Mucosa of rectum (tissue), 2 donors: ENCODE measurements around the gene CDK6.
A peak's percentile ranks its signal among the peaks of the same experiment; 100 is the strongest.
"Not testable (repeated sequence)": the region's sequence is repeated elsewhere in the genome, so short reads cannot be mapped to it uniquely, and the experiment has no call there.

ENCODE experiments used
- H3K27ac ChIP-seq, 2 donors: one replicate each; pipeline ENCODE4 v1.7.0; 2013; ENCODE audit warnings: inconsistent platforms in 2 of 2, low read depth in 2 of 2, low read length in 2 of 2
- H3K27me3 ChIP-seq, 2 donors: one replicate each; pipeline ENCODE4 v1.7.0; 2013; ENCODE audit warnings: low read length in 2 of 2; ENCODE audit not compliant: control insufficient read depth in 2 of 2, insufficient read depth in 2 of 2
- H3K36me3 ChIP-seq, 2 donors: one replicate each; pipeline ENCODE4 v1.7.0; 2013; ENCODE audit warnings: low read length in 2 of 2; ENCODE audit not compliant: control insufficient read depth in 2 of 2, insufficient read depth in 2 of 2
- H3K4me1 ChIP-seq, 2 donors: one replicate each; pipeline ENCODE4 v1.7.0; 2013; ENCODE audit warnings: low read length in 2 of 2, mild to moderate bottlenecking in 1 of 2; ENCODE audit not compliant: control insufficient read depth in 2 of 2, insufficient read depth in 2 of 2
- H3K4me3 ChIP-seq, 2 donors: one replicate each; pipeline ENCODE4 v1.7.0; 2013; ENCODE audit warnings: low read length in 2 of 2
- H3K9ac ChIP-seq, 2 donors: one replicate each; pipeline ENCODE4 v1.7.0; 2013; ENCODE audit warnings: low read length in 2 of 2, low read depth in 1 of 2, mild to moderate bottlenecking in 1 of 2
- H3K9me3 ChIP-seq, 2 donors: one replicate each; pipeline ENCODE4 v1.7.0; 2013; ENCODE audit warnings: low read length in 2 of 2; ENCODE audit not compliant: control insufficient read depth in 2 of 2
- donor health status: healthy.
- donor health status: Normal muscosa, but diverticular disease.

The CDK6 gene

GRCh38 chr7:92836489-92836999, at the start of gene CDK6:
Gene CDK6 (minus strand): TSS chr7:92836573. CDS start chr7:92833323, 3,250 bp downstream.
- peak within 1 kb of the TSS; percentile 91 to 92 for H3K27ac ChIP-seq
- no peaks in the 10 kb centered on the region for H3K27me3 ChIP-seq
- peaks cover 4 to 13% of the 10 kb centered on the region in 2 donors for H3K4me1 ChIP-seq
- no peaks in the 10 kb centered on the region for H3K9me3 ChIP-seq
- H3K36me3 ChIP-seq, result no peaks in the 10 kb centered on the region
- H3K4me3 ChIP-seq, result peak within 1 kb of the TSS; percentile 97 to 99
- peak within 1 kb of the TSS; percentile 80 to 89 for H3K9ac ChIP-seq

- H3K27me3 ChIP-seq, H3K36me3 ChIP-seq, H3K9me3 ChIP-seq: not testable (repeated sequence)
Measured at GRCh38 chr7:92886039-92886438, 49.7 kb upstream of the CDK6 start.

GRCh38 chr7:92884218-92884617, 47.8 kb upstream of the CDK6 start:
- no peaks in the 10 kb centered on the region for H3K36me3 ChIP-seq
- H3K4me3 ChIP-seq, result no peak overlapping the region
- H3K4me1 ChIP-seq, result no peaks in the 10 kb centered on the region
- H3K27me3 ChIP-seq, result no peaks in the 10 kb centered on the region
- no peak overlapping the region for H3K27ac ChIP-seq
- H3K9ac ChIP-seq, result no peak overlapping the region
- no peaks in the 10 kb centered on the region for H3K9me3 ChIP-seq

More at GRCh38 chr7:92886039-92886438, 49.7 kb upstream of the CDK6 start:
- not testable (repeated sequence) for H3K4me3 ChIP-seq, H3K9ac ChIP-seq, H3K4me1 ChIP-seq, H3K27ac ChIP-seq

GRCh38 chr7:92882760-92883159, 46.4 kb upstream of the CDK6 start:
- Histone ChIP-seq H3K27me3 (no peaks in the 10 kb centered on the region), H3K4me1 (no peaks in the 10 kb centered on the region), H3K4me3 (no peak overlapping the region), H3K27ac (no peak overlapping the region), H3K9me3 (no peaks in the 10 kb centered on the region), H3K9ac (no peak overlapping the region), H3K36me3 (no peaks in the 10 kb centered on the region)

DNA sequence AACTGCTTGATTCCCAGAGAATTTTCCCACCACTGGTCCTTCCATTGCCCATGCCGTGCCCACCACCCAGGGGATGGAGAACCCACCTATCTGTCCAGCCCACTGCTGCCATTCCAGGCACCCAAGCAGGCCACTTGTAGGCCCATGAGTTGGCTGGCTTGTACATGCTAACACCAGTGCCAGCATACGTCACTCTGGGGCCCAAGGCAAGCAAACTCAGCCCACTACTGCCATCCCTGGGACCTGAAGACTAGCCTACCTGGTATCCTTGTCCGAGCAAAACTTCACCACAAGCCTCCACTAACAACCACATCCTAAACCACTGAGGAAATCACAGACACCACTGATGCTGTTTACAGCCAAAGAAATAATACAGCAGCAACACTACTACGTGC, 44.7 kb upstream of the CDK6 start:
- Histone ChIP-seq H3K9ac (no peak overlapping the region), H3K36me3 (no peaks in the 10 kb centered on the region), H3K4me3 (no peak overlapping the region), H3K4me1 (no peaks in the 10 kb centered on the region), H3K9me3 (no peaks in the 10 kb centered on the region), H3K27me3 (no peaks in the 10 kb centered on the region), H3K27ac (no peak overlapping the region)

DNA sequence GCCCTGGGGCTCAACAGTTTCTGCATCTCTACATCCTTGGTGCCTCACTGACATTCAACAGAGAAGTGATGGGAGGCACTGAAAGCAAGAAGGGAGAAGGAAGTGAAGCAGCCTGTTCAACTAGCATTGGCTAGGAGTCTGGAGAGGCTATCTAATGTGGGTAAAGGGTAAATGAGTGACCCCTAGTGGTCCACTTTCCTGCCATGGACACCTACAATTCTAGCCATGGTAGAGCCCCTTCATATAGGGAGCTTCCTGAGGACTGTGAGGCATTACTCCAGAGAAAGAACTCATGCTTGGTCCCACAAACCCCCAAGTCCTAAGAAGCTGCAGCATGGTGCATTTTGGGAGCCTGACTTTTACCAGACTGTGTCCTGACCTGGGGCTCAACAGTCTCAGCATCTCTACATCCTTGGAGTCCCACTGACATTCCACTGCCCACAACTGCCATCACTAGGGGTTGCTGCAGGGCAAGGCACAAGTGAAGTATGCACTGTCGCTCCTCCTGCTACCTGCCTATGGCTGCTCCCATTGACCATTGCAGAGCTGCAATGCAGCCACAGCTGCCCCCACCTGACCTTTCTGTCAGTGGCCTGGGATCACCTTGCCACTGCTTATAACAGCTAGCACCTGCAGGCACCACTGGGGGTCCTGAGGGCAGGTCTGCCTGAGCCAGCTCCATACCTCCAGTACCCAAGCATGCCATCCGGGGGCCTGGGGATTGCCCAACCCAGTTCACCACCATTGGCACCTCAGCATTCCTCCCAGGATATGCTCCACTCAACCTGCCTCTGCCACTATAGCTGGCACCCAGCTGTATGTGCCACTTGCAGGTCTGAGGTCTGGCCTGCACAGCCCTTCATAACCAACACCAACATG, 44.1 kb upstream of the CDK6 start:
- Histone ChIP-seq H3K27ac (no peak overlapping the region), H3K27me3 (no peaks in the 10 kb centered on the region), H3K36me3 (no peaks in the 10 kb centered on the region), H3K4me1 (no peaks in the 10 kb centered on the region), H3K9me3 (no peaks in the 10 kb centered on the region), H3K9ac (no peak overlapping the region), H3K4me3 (no peak overlapping the region)

GRCh38 chr7:92877367-92877766, 41.0 kb upstream of the CDK6 start:
- Histone ChIP-seq H3K27me3 (no peaks in the 10 kb centered on the region), H3K4me3 (no peak overlapping the region), H3K4me1 (no peaks in the 10 kb centered on the region), H3K9me3 (no peaks in the 10 kb centered on the region), H3K9ac (no peak overlapping the region), H3K27ac (no peak overlapping the region), H3K36me3 (no peaks in the 10 kb centered on the region)

DNA sequence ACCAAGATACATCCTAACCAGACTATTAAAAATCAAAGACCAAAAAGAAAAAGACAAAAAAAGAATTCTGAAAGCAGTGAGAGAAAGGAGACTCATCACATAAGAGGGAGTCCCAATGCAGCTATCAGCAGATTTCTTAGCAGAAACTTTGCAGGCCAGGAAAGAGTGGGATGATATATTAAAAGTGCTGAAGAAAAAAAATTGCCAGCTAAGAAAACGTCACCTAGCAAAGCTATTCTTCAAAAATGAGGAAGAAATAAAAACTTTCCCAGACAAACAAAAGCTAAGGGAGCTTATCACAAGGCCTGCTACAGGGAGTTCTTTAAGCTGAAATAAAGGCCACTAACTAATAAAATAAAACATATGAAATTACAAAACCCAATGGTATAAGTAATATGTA, 40.5 kb upstream of the CDK6 start:
- no peaks in the 10 kb centered on the region for H3K4me1 ChIP-seq
- H3K27me3 ChIP-seq, result no peaks in the 10 kb centered on the region
- H3K9ac ChIP-seq, result no peak overlapping the region
- H3K36me3 ChIP-seq, result no peaks in the 10 kb centered on the region
- H3K4me3 ChIP-seq, result no peak overlapping the region
- no peaks in the 10 kb centered on the region for H3K9me3 ChIP-seq
- no peak overlapping the region for H3K27ac ChIP-seq

DNA sequence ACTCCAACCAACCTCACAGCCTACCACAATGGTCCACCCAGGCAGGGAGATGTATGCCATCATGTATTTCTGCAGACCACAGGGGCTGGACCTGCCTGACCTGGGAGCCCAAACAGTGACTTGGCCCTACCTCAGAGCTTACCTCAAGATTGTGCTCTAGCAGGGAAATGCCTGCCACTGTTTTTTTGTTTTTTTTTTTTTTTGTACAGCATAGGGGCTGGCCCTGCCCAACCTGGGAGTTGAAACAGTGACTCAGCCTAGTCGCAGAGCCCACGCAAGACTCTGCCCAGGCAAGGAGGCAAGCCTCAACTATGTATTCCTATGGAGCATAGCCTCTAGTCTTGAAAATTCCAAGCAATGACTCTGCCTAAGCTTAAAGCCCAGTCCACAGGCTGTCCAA, 39.3 kb upstream of the CDK6 start:
- H3K9ac ChIP-seq, result no peak overlapping the region
- H3K27ac ChIP-seq, result no peak overlapping the region
- no peaks in the 10 kb centered on the region for H3K9me3 ChIP-seq
- no peak overlapping the region for H3K4me3 ChIP-seq
- no peaks in the 10 kb centered on the region for H3K4me1 ChIP-seq
- H3K36me3 ChIP-seq, result no peaks in the 10 kb centered on the region
- no peaks in the 10 kb centered on the region for H3K27me3 ChIP-seq

DNA sequence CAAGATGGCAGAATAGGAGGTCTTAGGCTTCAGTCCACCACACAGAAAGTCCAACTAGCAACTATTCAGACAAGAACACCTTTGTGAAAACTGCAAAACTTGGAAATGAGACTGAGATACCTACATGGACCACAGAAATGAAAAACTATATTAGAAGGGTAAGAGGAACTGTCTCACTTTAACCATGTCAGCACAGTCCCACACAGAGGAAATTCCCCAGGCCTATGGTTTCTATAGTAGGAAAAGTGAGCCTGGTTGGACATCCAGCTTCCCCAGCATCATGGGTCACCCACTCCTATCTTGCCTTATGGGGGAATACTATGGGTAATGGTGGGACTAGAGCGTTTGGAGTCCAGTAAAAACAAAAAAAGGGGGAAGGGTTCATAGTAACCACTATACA, 38.8 kb upstream of the CDK6 start:
- no peak overlapping the region for H3K4me3 ChIP-seq

More for the DNA sequence above, 38.8 kb upstream of the CDK6 start:
- no peaks in the 10 kb centered on the region for H3K9me3 ChIP-seq
- H3K27me3 ChIP-seq, result no peaks in the 10 kb centered on the region
- no peak overlapping the region for H3K27ac ChIP-seq
- no peaks in the 10 kb centered on the region for H3K36me3 ChIP-seq
- no peak overlapping the region for H3K9ac ChIP-seq
- H3K4me1 ChIP-seq, result no peaks in the 10 kb centered on the region
